GM18508 (cell line): ENCODE data around the gene GGTA1.
"Not testable (repeated sequence)": the region's sequence is repeated elsewhere in the genome, so short reads cannot be mapped to it uniquely, and the experiment has no call there.

Experiments used
- ATAC-seq: cut with Tn5 transposase; IDR thresholded peaks from one replicate; pipeline ENCODE4 v1.9.1; 2021; ENCODE audit warnings: moderate number of reproducible peaks; ENCODE audit not compliant: insufficient read depth, unreplicated experiment

The GGTA1 gene

DNA sequence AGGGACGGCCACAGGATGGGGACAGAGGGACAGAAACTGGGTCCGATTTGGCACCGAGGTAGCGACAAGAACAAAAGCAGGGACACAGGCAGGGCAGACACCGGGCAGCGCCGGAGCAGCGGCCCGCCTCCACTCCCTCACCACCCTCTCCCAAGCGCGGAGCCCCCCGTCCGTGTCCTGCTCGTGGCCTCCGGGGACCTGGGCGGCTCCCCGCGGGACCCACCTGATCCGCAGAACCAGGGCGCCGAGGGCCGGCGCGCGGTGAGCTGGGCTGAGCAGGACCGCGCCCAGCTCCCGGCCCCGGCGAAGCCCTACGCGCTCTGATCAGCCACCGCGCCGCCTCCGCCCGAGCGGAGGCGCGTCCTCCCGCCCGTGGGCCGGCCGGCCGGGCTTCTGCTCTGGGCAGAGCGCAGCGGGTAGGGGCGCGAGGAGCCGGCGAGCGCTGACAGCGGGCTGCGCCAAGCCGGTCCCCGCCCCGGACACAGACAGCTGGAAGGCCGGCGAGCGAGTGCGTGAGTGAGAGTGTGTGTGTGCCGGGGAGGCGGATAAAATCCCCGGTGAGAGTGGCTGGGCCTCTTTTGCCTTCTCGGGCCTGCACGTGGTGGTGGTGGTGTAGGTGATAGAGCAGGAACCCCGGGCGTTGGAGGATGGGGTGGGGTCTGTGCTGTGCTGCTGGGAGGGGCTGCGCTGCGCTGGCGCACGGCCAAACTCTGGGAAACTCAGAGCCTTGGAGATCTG lies at the start of gene GGTA1:
Gene GGTA1, minus strand, starts transcription at position 418 of the 738 bp plus-strand sequence. CDS start 31,922 bp downstream, outside the sequence.
- no peak for ATAC-seq

GRCh38 chr9:121548666-121549065 lies 49.0 kb upstream of the GGTA1 start:
- no peak for ATAC-seq

- ATAC-seq, result no peak
Measured at GRCh38 chr9:121545875-121546423, 46.3 kb upstream of the GGTA1 start.

GRCh38 chr9:121545150-121545874 lies 45.7 kb upstream of the GGTA1 start:
- no peak for ATAC-seq

GRCh38 chr9:121542025-121542424 lies 42.4 kb upstream of the GGTA1 start:
- ATAC-seq, result no peak

DNA sequence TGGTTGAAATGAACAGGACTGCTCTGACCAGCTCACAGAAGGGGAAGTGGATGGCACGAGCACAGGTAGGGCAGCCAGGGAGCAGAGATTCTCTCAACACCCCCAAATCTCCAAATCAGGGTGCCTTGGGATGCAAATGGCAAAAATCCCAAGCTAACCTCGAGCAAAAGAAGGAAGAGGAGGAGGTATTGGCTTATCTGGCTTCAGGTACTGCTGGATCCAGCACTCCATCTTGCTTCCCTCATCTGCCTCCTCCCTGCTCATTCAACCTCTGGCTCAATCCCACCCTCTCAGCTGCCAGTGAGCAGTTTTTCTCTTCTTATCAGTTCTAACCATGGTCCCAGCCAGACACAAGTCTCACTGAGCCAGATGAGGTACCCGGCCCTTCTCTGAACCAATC lies 41.6 kb upstream of the GGTA1 start:
- no peak for ATAC-seq

DNA sequence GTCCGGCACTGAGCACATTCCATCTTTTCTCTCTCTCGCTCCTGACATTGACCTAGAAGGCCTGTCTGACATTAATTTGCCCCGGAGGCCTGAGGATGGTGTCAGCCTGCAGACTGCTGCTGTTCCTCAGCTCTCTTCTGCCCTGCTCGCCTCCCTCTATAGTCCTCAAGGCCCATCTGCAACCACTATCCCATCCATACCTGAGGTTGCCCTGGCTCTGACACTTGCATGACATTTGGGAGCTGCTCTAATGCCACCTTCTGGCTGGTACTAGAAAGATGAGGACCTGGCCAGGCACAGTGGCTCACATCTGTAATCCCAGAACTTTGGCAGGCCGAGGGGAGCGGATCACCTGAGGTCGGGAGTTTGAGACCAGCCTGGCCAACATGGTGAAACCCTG lies 38.6 kb upstream of the GGTA1 start:
- no peak for ATAC-seq

DNA sequence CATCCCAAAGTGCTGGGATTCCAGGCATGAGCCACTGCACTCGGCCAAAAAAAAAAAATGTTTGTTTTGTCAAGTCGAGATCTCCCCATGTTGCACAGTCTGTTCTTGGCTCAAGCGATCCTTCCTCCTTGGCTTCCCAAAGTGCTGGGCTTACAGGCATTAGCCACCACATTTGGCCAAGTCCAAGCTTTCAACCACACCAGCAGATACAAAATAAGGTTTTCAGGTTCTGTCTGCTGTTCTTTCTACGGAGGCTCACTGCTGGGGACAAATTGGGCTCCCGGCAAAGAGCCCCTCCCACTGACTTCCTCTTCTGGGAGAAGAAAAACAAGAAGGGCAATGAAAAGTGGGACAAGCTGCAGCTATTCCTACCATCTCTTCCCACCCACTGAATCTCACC lies 37.6 kb upstream of the GGTA1 start:
- ATAC-seq, result no peak

GRCh38 chr9:121532881-121533280 lies 33.2 kb upstream of the GGTA1 start:
- ATAC-seq, result no peak

- no peak for ATAC-seq
Measured at GRCh38 chr9:121529237-121529987, 29.8 kb upstream of the GGTA1 start.

DNA sequence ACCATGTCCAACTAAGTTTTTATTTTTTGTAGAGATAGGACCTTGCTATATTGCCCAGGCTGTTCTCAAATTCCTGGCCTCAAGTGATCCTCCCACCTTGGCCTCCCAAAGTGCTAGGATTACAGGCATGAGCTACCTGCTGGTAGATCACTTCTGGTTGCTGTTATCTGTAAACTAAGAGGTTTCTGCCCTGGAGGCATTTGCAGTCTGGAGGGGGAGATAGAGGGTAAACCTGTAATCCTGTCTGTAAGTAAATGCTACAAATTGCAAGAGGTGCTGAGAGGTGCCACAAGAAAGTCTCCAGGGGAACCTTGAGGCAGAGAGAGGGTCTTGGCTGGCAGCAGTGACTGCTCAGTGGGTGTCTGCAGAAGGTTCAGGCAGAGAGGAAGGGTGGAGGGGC lies 29.0 kb upstream of the GGTA1 start:
- ATAC-seq, result no peak

- no peak for ATAC-seq
Measured at GRCh38 chr9:121527371-121527770, 27.7 kb upstream of the GGTA1 start.

GRCh38 chr9:121519688-121520087 lies 20.0 kb upstream of the GGTA1 start:
- not testable (repeated sequence) for ATAC-seq

- no peak for ATAC-seq
Measured at GRCh38 chr9:121518634-121519033, 19.0 kb upstream of the GGTA1 start.

DNA sequence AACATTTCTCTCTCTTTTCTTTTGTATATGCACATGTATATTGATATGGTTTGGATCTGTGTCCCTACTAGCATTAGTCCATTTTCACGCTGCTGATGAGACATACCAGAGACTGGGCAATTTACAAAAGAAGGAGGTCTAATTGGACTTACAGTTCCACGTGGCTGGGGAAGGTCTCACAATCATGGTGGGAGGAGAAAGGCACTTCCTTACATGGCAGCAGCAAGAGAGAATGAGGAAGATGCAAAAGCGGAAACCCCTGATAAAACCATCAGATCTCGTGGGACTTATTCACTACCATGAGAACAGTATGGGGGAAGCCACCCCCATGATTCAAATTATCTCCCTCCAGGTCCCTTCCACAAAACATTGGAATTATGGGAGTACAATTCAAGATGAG lies 13.5 kb upstream of the GGTA1 start:
- ATAC-seq, result not testable (repeated sequence)

DNA sequence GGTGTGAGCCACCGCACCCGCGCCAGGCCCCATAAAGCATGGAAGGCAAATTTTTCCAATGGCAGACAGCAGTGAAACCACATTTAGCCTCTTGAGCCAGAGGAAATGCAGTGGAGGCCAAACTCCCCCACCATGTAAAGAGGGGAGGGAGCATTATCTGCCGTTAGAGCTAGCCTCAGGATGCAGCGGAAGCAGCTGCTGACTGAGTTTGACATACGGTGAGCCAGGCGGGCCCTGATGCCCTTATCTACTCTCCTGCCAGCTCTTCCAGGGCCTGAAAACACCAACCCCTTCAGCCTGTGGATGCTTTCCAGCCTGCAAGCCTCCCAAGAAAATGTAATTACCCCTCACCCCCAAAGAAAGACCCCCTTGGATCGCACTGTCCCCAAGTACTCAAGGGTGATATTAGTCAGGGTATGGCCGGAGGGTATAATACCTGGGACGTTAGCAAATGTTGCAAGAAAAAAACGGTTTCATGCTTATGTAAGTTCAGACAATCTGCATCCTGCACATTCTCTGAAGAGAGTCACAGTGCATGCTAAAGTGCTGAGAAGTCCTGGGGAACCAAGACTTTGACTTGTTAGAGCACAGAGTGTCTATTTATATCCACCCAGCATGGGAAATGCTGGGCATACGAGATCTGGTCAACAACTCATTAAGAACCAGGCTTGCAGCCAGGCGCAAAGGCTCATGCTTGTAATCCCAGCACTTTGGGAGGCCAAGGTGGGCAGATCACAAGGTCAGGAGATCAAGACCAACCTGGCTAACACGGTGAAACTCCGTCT lies 11.3 kb upstream of the GGTA1 start:
- no peak for ATAC-seq

DNA sequence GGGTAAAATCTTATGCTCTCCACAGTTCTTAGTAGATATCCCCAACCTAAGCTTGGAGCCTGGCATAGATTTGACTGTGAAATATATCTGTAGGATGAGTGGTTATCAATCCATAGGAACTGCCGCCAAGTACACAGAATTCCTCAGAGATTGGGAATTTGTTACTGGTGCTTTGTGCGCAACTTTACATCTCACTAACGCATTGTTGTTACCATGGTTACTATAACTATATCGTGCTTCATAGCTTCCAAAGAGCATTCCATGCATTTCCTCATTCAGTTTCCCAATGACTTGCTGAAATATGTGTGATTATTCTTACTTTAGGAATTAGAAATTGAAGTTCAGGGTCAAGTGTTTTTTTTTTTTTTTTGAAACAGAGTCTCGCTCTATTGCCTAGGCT lies 9.5 kb upstream of the GGTA1 start:
- ATAC-seq, result no peak

- ATAC-seq, result no peak
Measured at GRCh38 chr9:121508415-121508814, 8.8 kb upstream of the GGTA1 start.

GRCh38 chr9:121505903-121506735 lies 6.5 kb upstream of the GGTA1 start:
- no peak for ATAC-seq
